HS-27A (cell line): ENCODE data around the gene CLCNKA.

Experiments
- DNase-seq: peaks from one replicate; pipeline ENCODE4 v3.0.0-alpha.2; 2012; ENCODE audit warnings: low read depth, missing footprints

The CLCNKA gene

DNA sequence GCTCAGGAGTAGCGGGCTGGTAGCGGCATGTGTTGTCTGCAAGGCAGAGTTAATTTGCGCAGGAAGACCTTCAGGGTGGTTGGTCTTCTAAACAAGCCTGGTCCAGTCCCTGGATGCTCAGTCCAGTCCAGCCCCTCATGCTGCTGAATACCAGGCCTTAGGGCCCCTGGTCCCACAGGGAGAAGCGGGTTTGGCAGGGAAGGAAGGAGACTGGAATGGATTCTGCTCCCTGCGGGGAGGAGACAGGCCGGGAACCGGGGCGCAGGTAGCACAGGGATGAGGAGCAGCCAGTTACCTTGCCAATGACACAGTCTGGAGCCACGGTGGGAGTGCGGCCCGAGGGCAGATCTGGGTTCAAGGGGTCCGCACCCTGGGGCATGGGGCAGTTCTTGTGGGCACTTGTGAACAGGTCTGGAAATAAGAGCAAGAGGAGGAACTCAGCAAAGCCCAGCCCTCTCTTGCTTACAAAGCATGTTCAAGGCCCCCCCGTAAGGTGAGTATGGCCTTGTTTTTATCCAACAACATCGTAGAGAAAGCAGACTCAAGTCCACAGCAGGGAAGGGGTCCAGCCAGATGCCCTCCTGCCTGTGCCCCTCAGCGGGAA, 41.5 kb downstream of the CLCNKA start:
- DNase-seq: no peak

DNA sequence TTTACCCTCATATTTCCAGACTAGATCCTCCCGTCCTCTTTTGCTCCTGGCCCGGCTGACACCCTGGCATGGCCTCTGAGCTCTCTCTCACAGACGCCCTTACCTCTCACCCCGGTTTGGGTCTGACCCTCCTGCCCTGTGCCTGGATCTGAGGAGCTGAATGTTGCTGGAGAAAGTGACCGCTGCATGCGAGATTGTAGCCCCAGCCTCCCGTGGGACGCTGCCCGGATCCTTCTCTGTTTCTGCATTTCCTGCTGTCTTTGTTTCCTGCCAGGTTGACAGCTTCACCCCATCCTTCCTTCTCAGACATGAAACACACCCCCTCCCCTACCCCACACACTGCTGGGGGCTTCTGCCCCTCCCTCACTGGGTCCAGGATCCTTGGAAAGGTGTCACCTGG, 42.1 kb downstream of the CLCNKA start:
- DNase-seq: no peak

DNA sequence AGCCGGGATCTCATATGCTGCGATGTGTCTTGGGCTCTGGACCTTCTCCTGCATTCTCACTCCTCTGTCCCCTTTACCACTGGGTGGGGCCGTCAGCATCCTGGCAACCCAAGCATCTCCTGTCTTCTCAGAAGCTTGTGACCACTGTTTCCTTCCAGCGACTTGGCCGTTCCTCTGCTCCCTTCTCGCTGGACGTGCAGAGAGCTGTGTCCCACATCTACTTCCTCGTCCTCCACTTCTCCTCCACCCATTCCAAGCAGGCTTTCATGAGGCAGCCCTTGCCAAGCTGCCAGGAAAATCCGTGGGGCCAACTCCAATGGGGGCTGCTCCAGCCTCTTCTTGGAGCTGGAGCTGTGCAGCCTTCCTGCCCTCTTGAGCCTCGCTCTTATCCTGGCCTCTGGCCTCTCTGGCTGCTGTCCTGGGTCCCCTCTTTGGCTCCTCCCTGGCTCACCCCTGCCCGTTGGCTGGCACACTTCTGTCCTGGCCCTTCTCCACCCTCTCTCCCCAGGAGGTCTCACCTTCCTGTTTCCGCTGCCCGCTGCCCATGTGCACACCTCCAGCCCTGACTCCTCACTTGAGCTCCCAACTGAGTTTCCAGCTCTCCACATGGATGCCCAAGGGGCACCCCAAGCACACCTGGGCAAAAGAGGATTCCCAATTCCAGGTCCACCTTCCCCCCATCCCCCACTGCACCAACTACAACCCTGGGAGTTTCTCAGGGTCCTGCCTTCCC, 42.9 kb downstream of the CLCNKA start:
- no peak for DNase-seq

DNA sequence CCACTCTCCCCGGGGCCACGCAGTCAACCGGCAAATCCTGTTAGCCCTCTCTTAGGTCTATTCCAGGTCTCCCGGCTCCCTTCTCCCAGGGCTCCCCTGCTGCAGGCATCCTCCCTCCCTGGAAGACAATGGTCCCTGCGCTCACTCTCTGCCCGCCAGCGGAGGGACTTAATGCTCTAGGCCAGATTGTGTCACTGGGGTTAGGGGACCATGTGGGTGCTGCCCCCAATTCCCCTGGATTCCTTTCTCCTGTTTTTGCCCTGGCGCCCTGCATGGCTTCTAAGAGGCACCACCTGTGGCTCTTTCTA, 43.4 kb downstream of the CLCNKA start:
- no peak for DNase-seq

DNA sequence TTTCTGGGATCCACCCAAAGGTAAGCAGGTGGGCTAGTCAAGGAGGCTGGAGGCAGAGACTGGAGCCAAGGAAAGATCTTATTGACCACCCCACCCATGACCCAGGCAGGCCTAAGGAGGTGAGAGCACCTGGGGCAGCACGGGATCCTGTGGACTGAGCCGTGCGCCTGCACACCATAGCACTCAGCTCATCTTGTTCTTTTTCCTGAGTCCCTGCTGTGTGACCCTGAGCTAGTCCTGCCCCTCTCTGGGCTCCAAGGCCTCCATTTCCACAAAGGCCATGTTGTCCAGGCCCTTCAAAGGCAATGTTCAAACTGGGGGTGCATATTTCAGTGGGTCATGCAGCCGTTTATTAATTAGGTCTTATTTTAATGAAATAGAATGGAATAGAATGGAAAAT, 44.4 kb downstream of the CLCNKA start:
- no peak for DNase-seq

DNA sequence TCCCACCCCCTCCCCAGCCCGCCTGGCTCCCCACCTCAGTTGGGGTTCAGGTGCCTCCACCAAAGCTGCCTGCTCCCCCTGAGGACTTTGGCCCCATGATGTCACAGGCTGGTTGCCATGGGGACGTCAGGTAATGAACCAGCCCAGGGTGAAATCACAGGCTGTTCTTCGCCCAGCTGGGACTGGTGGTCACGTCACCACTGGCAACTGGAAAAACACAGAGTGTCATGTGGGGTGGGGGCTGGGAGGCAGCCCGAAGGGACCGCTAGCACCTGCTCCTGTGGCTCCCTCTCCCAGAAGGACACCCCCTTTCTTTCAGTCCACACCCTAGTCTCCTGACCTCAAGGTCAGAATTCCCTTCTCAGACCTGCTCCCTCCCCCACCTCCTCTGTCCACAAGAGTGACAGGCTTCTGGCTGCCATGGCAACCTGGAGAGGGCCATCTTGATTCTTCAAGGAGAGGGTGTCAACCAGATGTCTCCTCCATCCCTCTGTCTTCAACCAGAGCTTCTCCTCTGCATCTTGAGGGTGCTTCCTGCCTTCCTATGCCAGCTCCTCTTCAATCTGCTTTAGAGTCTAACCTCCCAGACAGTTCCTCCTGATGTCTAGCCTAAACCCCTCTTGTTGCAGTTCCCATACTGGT, 45.4 kb downstream of the CLCNKA start:
- no peak for DNase-seq

DNA sequence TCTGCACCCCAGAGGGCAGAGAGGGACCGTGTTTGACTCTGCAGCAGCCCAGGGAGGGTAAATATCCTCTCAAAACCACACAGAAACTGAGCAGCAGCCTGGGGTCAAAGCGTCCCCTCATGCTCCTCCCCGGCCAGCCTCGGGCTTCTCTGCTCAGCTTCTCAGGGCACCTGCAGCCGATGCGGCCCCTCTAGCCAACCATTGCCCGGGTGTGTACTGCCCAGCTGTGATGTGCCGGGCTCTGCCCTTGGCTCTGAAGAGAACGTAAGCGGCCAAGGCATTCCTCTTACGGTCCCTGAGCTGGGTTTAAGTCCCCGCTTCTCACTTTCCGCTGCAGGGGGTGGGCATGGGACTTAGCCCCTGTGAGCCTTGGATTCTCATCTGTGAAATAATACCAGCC, 46.1 kb downstream of the CLCNKA start:
- no peak for DNase-seq

DNA sequence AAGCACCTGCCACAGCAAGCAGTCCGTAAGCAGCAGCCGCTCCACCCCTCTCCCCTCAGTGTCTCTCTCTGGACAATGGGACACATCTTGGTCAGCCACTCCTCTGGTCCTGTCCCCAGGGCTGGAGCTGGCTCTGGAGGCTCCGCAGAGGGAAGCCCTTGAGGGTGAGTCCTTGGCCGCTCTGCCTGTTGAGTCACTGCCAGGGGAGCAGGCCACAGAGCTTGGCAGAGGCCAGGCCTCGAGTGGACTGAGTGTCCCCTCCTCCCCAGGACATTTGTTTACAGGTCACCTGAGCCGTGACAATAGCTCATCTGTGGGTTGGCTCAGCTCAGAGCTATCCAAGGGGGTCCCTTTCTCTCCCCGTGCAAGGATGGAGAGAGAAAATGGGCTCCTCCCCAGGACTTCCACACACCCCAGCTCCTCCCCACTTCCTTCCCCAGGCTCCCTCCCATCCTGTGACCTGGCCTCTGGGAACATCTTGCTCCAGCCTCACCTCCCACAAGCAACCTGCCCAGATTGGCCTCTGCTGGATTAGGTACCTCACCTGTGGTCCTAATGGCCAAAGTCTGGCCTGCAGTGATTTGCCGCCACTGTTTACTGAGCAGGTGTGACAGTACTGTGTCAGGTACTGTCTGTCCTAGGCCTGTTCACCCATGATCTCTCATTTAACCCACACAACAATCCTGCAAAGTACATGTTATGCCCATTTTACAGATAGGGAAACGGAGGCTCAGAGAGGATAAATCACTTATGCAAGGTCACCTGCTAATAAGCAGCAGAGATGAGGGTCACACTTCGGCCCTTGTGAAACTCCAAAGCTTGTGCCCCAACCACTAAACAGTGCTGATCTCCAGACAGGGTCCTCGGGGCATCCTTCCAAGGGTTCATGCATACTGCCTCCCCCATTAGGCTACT, 46.8 kb downstream of the CLCNKA start:
- no peak for DNase-seq

DNA sequence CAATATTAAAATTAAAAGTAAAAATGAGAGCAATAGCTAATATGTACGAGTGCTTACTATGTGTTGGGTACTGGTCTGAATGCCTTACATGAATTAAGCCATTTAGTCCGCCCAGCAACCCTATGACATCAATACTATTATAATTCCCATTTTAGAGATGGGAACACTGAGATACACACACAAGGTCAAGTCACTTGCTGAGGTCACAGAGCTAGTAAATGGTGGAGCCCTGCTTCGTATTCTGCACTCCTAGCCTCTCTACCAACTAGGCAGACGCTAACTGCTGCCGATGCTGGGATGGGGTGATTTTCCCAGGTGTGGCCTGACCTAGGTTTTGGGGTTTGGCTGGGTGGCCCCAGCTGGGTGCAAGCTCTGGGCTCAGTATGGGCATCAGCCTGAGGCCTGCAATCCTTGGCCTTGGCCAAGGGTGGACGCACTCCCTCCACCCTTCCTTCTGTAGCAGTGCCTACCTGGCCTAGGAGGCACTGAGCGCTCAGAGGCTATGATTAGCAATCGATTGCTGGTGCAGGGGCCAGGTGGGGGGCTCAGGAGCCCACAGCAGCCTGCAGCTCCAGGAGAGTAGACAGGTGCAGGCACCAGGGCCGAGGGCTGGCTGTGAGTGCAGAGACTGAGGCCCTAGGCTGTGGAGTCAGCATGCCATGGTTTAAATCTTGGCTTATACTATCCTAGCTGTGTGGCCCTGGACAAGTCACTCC, 49.0 kb downstream of the CLCNKA start:
- no peak for DNase-seq

DNA sequence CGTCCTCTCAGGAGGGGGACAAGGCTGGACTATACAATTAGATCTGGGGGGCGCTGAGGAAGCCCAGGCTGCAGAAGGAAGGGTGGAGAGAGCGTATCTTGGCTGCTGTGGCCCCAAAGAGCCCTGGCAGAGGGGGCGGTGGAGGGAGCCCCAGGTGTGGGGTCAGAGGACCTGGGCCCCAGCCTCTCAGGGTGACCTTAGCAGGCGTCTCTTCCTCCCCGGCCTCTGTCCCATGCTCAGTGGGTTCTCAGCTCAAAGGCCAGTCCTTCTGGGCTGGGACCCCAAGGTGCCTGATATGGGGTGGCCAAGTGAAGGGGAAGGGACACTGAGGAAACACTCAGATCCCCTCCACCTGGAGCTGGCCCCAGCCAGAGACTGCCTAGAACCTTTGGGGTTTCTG, 49.8 kb downstream of the CLCNKA start:
- no peak for DNase-seq

DNA sequence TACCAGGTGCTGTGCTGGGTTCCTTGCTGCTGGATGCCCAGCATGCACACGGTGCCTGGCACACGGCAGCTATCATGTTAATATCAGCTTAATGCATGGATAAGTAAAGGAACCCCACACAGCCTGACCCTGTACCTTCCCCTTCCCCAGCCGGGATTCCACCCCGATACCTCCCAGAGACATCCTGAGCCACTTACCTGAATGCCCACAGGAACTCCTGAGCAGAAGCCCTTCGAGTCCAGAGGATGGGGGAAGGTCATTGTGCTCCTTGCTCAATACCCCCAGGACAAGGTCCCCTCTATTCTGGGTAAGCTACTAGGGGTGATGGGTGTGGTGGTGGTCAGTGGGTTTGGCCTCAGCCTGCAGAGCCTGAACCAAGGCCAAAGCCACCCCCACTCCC, 50.3 kb downstream of the CLCNKA start:
- no peak for DNase-seq

DNA sequence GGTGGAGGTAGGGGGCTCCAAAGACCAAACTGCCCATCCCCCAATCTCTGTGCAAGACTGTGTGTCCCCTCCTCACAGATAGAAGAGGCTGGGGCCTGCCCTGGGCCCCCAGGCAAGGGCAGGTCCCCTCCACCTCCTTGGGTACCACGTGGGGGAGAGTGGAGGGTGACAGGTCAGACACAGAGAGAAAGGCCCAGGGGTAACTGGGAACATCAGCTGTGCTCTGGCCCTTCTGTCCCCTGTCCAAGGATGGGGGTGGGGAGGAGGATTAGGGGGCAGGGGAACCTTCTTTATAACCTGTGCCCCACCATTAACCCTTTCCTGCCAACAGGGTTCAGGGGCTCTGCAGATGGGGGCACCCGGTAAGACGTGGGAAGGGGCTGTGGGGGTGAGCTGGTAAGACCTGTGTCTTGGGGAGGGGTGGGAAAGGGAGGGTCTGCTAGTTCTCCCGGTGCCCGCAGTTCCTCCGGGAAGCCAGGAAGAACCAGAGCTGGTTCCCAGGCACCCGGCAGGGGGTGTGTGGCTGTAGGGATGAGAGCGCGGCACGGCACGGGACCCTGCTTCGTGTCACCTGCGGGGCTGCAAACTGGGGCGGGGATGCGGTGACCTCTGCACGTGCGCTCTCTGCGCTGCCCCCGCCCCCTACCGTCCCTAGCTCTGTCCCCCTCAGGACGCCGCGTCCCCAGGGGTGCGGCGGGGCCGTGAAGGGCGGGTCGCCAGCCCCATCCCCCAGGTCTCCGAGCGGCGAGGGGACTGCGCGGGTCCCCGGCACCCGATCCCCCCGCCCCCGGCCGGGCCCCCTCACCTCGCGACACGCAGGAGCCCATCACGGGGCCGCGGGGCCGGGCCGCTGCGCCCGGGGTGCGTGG, 51.0 kb downstream of the CLCNKA start:
- no peak for DNase-seq

DNA sequence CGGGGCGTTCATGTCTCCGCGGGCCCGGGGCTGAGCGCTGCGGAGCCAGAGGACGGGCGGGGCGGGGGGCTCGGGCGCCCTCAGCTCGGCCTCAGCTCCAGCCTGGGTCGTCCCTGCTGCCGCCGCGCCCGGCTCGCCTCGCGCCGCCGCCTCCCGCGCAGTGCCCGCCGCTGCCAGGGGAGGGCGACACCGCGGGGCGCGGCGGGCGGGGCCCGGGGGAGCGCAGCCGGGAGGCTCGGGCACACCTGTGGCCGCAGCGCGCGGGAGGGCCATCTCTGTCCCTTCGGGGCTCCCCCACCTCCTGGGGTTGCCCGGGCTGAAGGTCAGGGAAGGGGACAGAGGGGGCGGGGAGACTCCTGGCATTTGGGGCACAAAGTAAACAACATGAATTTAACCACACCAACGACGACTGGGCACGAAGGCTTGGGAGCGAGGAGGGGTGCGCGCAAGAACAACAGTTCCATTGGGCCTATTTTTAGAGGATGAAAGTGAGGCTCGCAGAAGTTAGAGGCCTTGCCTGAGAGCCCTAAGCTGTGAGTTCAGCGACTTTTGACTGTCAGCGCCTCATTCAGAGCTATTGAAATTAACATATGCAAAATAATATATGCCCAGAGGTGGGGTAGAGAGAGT, 51.8 kb downstream of the CLCNKA start, which contains the start of gene FAM131C:
Gene FAM131C, minus strand, starts transcription at position 162 of the 630 bp plus-strand sequence. CDS start 209 bp downstream, outside the sequence.
- no peak for DNase-seq

DNA sequence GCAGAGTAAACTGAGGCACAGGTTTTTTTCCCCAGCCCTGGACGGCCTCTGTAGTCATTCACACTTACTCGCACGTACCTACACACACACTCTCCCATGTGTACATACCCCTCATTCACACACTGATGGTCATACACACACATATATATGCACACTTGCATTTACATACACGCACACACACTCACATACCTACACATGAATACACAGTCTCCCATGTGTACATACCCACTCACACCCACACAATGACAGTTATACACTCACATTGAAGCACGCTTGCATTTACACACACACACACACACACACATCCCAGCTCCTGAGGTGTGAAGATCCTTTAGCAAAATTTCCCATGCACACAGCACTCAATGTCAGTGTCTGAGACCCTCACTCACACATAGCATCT, 52.4 kb downstream of the CLCNKA start:
- no peak for DNase-seq

DNA sequence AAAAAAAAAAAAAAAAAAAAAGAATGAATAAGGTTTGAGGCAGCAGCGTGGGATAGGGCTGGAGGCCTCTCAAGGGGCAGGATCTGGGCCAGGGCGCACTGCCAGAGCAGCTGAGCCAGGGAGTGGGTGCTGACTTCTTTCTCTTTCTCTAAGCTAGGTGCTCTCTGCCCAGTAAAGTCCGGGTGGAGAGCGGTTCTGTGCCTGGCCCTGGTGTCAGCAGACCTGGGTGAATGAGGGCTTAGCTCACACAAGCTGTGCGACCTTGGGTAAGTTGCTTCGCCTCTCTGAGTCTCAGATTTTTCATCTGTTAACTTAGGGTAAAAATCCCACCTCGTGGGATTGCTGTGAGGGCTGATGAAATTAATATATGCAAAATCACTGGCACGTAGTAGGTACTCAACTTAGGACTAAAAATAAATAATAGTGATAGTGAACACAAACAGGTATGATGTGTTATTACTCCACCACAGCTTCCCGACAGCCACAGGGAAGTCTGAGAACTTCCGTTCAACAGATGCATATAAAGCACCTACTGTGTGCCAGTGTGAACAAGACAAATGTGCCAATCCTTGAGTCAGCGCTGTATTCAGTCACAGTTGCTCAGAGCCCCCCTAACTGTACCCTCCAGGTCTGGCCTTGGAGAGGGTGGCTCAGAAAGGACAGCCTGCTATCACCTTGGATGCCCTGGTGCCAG, 53.6 kb downstream of the CLCNKA start:
- no peak for DNase-seq

DNA sequence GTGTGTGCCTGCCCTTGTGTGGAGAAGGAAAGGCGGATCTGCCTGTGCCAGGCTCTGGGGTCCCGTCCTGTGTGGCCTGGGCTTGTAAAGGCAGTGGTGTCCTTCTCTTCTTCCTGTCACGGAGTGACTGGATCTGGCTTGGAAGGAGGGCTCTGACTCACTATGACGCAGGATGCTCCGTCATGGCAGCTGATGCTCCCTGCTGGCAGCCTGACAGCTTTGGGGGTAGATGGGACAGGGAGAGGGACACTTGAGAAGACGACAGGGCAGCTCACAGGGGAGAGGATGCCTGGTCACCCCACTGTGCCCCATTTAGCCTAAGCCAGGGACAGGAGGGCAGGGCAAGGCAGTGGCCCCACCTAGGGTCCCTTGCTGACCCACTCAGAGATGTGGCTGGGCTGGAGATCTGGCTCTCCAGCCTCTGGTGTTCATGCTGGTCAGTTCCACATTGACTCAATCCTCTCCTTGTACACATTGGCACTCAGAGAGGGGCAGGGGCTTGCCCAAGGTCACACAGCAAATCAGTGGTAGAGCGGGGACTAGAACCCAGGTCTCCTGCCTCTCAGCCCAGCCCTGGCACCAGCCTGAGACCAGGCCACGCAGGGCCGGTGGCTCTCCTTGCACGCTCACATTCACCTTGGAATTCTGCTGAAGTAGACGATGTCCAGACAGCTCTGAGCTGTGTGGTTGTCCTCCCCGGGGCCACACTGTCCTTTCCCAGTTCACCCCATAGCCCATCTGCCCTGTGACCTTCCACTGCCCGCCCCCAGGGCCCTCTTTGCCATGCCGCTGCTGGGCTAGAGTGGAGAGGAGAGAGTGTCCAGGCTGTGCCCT, 54.4 kb downstream of the CLCNKA start:
- peak; percentile 83 for DNase-seq

DNA sequence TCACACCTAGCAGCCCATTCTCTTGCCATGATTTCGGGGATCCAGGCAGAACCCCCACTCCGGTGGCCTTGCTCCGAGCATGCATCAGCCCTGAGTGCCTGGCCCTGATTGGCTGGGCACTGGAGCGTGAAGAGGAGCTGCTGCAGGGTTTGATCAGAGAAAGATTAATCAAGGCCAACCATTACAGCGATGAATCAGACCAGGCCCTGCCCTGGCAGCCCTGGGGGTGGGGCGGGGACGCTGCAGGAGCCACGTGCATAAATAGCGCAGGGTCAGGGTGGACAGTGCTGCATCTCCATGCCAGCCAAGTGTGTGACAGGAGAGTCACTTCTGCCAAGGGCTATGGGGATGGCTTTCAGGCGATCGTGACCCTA, 55.0 kb downstream of the CLCNKA start:
- no peak for DNase-seq

DNA sequence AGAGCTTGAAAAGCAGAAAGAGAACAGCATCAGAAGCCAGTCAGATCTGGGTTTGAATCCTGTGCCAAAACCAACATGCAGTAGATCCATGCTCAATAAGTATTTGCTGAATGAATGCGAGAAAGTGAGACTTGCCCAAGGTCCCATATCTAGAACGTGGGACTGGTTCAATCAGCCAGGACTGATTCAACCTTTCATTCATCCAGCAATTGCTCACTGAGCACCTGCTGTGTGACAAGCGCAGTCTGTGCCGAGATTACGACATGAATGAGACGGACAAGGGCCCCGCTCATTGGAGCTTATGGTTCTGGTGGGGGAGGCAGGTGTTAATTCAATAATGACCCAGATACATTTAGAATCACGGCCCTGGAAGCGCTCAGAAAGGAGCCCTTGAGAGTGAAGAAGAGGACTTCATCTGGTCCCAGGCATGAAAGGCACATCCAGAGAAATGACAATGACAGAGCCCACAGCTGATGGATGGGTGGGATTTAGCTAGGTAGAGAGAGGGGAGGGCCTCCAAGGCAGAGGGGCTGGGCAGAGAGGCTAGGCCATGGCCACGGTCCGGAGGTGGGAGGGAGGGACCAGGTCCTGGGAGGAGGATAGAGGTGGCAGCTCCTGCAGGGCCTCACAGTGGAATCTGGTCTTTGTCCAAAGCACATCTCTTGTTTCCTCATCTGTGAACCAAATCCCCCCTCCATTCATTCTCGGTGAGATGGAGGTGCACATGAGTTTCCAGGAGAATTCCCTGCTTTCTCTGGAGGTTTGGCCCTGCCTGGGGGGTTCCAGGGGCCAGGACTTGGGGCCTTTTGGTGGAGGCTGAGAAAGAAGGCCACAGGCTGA, 55.8 kb downstream of the CLCNKA start:
- no peak for DNase-seq
